Smooth muscle cell of the brain vasculature (primary cell): Measurements from ENCODE around the gene SH3GL2.
"Not testable (repeated sequence)": the region's sequence is repeated elsewhere in the genome, so short reads cannot be mapped to it uniquely, and the experiment has no call there.

ENCODE experiments used
- DNase-seq: peaks from one replicate; pipeline ENCODE4 v3.0.0-alpha.2; 2012; ENCODE audit warnings: low read depth, low spot score

The SH3GL2 gene

DNA sequence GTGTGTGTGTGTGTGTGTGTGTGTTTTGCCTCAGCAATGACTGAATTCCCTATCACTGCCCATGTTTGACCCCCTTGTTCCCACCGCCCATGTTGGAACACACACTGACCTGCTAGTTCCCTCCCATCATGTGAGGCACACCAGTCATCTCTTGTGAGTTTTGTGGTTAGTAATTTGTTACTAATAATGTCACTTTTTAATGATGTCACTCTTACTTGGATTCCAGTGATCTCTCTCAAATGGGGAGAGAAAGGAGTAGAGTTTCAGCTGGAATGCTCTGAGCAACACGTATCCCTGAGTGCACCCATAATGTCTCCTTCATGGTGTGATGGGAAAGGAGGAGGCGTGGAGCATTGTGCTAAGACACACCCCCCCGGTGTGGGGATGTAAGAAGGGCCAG is 172.6 kb downstream of the SH3GL2 start:
- DNase-seq = no peak

DNA sequence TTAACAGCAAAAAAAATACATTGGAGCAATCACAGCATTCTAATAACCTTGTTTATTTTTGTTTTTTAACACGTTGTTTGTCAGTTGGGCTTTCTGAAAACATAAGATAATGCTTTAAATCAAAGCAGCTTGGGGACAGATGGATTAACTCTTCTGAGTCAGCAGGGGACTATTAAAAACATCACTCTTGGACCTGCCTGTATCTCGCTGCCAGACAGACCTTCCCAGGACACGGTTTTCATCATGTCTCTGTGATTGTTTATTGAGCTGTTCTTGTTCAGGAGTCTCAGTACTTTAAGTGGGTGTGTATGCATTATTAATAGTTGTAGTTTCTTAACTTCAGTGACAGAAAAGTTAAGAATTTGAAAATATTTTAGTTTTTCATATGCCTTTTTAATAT is 173.2 kb downstream of the SH3GL2 start:
- no peak for DNase-seq

DNA sequence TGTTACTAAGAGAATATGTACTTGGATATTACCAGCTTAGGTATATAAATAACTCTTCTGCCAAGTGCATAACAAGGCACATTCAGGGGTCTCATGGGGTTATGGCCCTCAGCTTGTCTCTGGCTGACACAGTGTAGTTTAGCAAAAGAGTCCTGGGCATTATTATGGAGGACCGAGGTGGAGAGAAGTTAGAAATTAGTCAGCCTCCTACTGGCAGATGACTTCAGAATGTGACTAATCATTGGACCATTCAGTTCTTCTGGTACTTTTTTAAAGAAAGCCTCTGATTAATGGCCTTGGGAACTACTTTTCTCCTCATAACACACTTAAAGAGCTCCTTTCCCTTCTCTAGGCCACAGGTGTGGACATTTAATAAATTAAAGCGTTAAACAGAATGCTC is 178.9 kb downstream of the SH3GL2 start:
- DNase-seq = no peak

DNA sequence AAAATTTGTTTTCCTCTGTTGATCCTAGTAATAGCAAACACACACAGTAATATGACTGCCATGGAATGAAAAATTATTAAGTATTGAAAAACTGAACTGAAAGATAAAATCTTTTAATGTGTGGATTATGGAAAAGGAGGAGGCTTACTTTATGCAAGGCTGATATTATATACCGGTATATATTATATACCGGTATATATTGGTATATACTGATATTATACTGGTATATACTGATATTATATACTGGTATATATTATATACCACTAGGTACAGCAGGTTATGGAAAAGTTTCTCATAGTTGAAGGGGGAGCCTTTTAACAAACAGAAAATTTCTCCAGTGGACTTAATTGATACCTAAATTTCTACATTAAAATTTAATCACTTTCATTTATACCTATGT is 181.4 kb downstream of the SH3GL2 start:
- DNase-seq = no peak

DNA sequence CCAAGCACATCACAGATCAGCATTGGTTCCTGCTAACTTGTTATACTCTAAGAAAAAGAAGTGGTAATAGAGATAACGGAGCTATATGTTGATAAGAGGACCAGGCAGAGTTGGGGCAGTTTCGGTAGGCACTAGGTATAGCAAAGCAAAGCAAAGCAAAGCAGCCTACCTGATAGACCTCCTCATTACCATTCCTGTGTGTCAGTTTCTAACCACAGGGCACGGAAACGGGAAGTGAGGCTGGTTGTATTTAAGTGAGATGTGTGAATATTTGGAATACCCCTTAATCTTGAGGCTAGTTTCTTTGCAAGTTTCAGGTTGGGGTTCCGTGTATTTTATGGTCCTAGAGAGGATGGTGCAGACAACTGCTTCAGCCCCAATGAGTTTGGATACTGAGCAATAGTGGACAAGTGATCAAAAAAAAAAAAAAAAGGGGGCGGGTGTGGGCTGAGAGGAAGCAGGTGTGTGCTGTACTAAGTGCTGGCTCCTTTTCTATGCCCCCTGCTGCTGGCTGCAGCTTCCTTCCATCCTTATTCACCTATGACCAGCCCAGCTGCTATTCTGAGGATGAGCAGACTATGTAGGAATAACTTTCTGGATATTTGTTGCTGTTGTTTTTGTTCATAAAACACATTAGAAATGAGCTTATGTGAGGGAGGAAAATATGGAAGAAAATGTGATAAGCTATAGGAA is 183.3 kb downstream of the SH3GL2 start:
- DNase-seq = no peak

DNA sequence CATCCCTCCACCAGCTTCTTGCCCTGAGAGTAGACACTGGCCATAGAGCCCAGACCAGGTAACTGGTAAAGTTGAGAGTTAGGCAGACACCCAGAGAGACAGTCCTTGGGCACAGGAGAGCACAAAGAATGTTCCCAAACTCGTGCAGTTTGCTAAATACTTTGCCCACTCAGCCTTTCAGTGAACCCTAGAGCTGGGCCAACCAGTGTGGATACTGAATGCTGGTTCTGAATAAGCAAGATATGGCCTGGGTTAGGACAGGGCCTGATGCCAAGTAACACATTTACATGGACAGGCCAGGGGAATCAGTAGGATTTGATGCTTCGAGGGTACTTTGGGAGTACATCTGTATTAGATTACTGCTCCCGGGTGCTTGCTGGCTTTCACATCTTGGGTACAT is 185.4 kb downstream of the SH3GL2 start:
- no peak for DNase-seq

DNA sequence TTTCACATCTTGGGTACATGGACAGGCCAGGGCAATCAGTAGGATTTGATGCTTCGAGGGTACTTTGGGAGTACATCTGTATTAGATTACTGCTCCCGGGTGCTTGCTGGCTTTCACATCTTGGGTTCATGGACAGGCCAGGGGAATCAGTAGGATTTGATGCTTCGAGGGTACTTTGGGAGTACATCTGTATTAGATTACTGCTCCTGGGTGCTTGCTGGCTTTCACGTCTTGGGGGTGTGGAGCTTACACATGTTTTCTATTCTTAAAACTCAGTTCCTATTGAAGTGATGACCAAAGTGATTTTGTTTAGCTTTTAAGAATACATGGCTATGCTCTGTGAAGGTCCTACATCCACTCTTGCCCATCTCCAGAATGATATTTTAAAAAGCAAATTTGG is 186.3 kb downstream of the SH3GL2 start:
- not testable (repeated sequence) for DNase-seq

DNA sequence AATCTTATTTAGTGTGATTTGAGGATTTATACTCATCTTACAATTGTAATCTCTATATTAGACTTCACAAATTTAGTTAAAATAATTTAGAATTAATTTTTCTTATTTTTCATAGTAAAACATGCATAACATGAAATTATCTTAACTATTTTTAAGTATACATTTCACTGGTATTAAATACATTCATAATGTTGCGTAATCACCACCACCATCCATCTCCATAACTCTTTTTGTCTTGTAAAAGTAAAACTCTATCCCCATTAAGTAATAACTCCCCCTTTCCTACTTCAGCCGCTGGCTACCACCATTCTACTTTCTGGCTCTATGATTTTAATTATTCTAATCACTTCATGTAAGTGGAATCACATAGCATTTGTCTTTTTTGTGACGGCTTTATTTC is 193.4 kb downstream of the SH3GL2 start:
- DNase-seq = no peak

DNA sequence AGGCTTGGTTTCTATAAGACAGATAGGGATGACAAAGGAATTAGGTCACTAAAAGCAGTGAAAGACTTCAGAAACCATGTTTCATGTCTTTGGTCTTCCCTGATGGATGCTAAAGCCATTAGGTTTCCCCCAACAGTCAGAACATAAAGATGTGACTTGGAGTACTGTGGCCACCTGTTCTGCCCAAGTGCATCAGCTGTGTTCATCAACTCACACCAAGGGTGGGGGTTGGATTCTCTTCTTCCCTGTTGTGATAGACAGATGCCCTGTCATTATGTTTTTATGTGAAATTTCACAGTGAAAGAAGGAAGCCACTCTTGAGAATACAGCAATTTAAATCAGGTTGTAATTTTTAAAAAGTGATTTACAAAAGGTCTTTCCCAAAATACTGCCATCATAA is 196.8 kb downstream of the SH3GL2 start:
- no peak for DNase-seq

DNA sequence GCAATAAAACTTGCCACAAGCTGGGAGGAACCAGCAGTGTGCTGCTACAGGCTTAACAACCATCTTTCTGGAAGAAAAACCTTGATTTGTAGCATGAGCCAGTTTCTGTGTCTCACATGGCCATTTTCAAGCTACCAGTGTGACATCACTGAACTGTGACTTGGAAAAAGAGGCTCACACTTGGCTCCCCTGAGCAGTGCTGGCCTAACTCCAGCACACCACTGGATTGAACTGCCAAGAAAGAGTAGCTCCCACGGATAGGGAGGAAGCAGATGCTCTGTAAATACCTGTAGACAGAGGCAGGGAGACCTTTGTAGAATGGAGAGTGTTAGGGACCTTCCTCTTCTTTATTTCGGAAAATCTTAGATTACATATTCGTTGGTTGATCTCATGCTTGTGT is 197.9 kb downstream of the SH3GL2 start:
- no peak for DNase-seq

DNA sequence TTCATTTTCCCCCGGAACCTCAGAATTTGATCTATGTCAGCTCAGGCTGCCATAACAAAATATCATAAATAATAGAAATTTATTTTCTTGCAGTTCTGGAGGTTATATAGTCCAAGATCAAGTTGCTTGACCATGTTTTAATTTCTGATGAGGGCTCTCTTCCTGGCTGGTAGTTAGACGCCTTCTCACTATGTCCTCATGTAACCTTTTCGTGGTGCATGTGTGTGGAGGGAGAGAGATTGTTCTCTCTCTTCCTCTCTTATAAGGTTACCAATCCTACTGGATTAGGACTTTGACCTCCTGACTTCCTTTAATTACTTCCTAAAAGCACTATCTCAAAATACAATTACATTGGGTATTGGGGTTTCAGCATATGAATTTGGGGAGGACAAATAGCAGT is 198.6 kb downstream of the SH3GL2 start:
- DNase-seq = no peak

DNA sequence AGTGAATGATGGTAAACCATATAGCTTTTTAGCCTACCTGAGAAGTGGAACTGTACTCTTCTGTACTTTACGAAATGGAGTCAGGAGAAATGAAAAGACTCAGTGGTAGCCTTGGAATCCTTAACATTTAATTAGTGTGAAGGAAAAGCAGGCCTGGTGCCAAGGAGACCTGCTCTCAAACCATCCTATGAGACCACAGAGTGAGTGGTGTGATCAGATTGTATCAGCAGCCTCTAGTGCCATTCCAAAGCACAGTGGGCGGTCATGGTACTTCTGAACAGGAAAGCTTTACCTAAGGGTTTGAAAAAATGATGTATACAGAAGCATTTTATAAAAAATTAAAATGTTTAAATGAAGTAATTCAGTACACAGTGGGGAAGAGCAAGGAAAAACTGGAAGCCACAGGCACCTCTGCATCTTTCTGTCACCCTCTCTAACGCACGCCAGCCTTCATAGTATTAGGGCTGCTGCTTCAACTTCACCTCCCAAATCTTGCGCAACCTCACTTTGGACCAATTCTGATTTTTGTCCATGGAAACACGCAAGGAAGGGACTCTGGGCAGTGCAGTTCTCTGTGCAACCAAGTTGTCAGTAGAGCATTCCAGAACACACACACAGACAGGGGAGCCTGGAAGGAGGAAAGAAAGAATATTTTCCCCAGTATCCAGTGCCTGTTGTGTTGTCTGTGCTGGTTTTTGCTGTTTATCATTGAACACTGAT is 203.7 kb downstream of the SH3GL2 start:
- no peak for DNase-seq

DNA sequence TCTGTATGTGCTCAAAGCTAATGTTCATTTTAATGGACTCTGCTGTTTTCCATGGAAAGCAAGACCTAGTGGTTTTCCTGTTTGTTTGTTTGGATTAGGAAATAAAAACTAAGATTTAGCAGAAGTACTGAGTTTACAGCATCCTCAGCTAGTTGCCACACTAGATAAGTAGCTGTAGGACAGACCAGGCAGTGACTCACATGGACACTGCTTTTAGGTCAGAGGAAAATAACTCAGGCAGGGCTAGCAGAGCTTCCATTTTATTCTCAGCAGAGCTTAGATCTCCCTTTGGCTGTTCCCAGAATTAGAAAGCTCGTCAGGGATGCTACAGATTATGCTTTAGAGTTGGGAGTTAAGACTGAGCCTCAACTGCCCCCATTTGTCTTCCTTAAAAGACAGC is 204.4 kb downstream of the SH3GL2 start:
- DNase-seq = no peak

DNA sequence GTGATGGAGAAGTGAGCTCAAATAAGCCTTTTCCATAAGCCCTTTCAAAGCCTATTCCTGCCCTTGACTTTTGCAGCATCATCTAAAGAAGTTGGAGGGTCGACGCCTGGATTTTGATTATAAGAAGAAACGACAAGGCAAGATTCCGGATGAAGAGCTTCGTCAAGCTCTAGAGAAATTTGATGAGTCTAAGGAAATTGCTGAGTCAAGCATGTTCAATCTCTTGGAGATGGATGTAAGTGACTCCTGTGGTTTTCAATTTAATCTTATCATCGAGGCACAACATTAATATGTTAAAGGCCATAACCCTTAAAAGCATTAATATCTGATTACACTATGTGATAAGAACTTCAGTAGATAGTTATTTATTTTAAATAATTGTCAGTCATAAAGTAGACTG is 210.4 kb downstream of the SH3GL2 start:
- no peak for DNase-seq

DNA sequence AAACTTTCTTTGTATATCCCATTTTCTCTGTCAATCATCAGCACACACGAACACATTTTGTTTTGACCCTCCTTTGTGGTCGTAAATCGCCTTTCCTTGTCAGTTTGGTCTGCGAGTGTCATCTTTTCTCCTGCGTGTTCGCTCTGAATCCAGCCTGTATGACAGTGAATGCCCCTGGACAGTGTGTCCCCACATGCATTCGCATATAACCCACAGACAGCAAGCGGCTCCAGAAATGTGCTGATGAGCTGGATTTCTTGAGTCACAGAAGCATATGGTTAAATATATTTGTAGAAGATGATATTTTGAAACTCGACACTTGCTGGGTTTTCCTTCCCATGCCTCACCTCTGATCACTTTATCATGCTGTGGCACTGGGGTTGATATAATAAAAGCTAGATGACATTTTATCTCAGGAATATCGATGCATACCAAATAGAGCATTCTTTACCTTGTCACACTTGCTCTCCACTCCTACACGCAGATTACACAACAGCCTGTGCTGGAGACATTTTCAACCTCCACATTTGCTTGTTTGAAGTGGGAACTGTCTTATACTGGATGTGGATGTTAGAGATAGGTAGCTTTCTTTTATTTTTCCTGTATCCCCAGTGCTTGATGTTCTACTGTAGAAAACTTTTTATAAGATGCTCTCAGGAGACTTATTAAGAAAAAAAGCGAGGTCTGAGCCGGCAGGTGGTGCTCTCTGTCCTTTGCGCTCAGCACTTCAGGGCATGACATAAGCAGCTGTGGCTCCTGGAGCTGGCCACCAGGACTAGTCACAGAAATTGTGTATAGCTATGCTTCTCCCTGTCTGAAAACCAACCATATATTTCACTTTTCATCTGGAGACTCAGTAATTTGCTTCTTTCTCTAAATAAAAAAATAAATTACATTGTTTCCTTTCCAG is 215.1 kb downstream of the SH3GL2 start:
- DNase-seq = no peak

DNA sequence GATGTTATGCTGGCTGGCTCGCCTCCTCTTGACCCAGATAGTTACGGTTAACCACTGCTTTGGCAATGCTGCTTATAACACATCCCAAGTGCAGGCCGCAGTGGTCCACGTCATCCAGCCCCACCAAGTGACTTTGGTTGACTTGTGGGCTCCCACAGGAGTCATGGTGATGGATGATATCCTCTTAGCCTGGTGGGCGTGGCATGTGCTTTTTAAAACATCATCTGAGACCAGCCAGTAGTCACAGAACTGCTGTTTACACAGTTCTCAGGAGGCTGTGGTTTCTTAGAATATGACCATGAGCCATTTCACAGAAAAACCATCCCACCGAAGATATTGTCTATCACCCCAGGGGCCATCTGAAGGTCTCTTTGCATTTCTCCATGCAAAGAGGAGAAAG is 216.9 kb downstream of the SH3GL2 start:
- DNase-seq = no peak

DNA sequence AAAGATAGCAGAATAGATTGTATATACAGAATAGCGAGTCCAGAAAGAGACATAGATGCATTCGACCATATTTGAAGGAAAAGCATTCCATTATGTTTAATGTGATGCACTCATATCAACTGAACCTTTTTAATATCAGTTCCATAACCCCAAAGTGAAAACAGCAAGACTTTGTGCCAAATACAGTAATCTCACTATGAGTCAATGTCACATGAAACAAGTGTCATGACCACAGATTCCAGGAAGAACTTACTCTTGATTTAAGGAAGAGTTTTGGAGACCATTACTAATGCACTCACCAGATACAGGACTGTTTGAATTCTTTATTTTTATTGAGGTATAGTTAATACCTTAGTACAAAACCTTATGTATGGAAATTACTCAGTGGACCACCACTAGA is 220.5 kb downstream of the SH3GL2 start:
- no peak for DNase-seq

DNA sequence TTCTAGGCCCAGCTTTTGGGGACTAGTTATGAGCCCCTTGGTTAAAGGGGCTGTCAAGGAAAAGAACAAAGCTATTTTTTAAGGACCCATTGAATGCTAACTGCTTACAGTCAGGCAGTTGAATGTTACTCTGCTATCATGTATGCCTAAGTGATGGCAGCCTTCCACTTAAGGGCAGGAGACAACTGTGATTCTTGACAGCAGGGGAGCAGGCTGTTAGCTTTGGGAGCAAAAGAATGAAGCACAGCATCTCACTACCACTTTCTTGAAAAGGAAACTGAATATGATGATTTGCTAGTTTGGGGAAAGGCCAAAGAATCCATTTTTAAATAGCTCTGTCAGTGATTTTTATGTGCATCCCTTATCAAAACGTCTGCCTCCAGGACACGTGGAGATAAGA is 221.6 kb downstream of the SH3GL2 start:
- DNase-seq = no peak

DNA sequence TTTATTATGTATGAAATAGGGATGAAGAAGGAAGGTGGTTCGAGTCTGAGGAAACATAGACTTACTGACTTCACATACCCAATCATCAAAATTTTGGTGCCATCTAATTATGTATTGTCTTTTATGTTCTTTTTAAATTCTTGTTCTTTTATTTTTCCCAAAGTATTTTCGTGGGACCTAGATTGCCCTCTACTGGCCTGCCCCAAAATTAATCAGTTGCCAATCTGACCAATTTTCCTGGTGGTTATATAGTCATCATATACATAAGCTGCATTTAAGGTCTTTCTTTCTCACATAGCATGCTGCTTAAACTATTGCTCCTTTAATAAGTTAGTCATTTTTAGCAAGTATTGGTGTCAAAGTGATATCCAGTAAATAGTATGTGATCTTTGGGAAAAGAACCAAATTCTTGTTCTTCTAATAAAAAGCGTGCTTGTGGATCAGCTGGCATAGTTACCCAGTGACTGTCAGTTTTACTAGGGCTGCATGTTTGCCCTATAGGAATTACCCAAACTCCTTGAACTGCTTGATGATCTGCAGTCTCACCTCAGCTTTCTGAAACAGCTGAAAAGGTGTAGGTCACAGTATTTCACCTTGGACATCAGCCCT is 223.5 kb downstream of the SH3GL2 start:
- no peak for DNase-seq

DNA sequence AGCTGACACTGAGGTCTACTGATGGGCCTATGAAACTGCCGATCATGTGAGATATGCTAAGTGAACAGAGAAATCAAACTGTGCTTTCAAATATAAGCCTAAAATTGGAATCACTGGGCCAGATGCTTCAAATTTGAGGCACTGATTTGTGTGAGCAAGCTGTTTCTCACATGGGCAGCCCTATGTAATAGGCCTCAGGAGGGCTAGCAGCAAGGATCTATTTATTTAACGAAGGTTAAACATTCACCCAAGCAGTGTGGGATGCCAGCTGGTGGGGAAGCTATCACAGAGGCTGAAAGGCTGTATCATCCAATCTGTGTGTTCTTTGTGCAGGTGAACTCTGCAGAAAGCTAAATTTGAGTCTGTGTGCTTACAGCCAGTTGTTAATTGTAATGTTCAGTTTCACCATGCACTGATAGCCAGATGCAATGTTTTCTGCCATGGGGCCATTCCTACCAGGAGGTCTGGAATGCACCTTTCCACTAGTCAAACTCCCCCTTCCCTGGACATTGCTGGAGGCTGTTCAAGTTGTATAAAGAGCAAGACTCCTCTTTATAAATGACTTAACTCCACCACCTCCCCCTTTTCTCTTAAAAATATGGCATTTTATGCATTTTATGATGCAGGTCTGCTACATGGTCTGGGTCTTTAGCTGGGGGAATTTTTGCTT is 228.9 kb downstream of the SH3GL2 start:
- no peak for DNase-seq

DNA sequence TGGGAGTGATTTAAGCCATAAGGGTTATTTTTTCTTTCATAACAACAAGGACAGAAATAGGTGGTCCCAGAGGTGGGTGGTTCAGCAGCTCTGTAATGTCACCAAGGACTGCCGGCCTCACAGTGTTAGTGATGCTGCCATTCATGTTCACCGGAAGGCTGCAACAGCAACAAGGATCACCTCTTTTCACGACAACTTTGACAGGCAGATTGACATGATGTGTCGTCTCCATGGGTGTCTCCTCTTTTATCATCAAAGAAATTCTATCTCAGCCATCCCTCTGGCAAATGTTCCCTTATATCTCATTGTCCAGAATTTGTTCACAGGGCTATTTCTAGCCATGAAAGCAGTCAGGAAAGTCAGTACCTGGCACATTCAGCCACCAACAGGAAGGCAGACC is 231.5 kb downstream of the SH3GL2 start:
- DNase-seq = no peak
